SJSA1 (cell line): Measurements from ENCODE around the gene SPECC1. TPM values are rescaled to one million over a fixed set of nuclear protein-coding genes. Genes with fewer than 3 reads are reported as not detected.
"Not testable (repeated sequence)": the region's sequence is repeated elsewhere in the genome, so short reads cannot be mapped to it uniquely, and the experiment has no call there.

Experiments
- DNase-seq, 2 experiments: peaks; one replicate each; pipeline ENCODE4 v3.0.0-alpha.2; 2015 to 2020; ENCODE audit warnings: low spot score in 2 of 2, low read depth in 1 of 2
- H3K27ac ChIP-seq: fragments of 250-450 bp; sonication (Bioruptor Pico); 2 replicates; pipeline ENCODE4 v1.5.1; 2020; ENCODE audit warnings: mild to moderate bottlenecking, moderate library complexity
- H3K27me3 ChIP-seq: fragments of 250-450 bp; sonication (Bioruptor Pico); replicated peaks from 2 replicates; pipeline ENCODE4 v1.5.1; 2020; ENCODE audit warnings: mild to moderate bottlenecking, moderate library complexity
- H3K36me3 ChIP-seq: fragments of 250-450 bp; sonication (Bioruptor Pico); 2 replicates; pipeline ENCODE4 v1.5.1; 2020; ENCODE audit warnings: mild to moderate bottlenecking
- H3K4me1 ChIP-seq: fragments of 250-450 bp; sonication (Bioruptor Pico); replicated peaks from 2 replicates; pipeline ENCODE4 v1.6.1; 2021; ENCODE audit warnings: mild to moderate bottlenecking
- H3K4me3 ChIP-seq: fragments of 250-450 bp; sonication (Bioruptor Pico); 2 replicates; pipeline ENCODE4 v1.5.1; 2020; ENCODE audit warnings: mild to moderate bottlenecking
- H3K9me3 ChIP-seq: fragments of 250-450 bp; sonication (Bioruptor Pico); replicated peaks from 2 replicates; pipeline ENCODE4 v1.5.1; 2020; ENCODE audit warnings: mild to moderate bottlenecking
- total RNA-seq: library from RNA; depleted of rRNA; stranded (reverse); fragments of >200 nt; shearing (Covaris generic); gene quantifications from 2 replicates; pipeline ENCODE4 v1.2.3, GENCODE V29; 2014

SPECC1 gene
- total RNA-seq, 1 experiment from 2014 or later: 81.0 TPM

- H3K27ac ChIP-seq, H3K4me1 ChIP-seq, DNase-seq, H3K36me3 ChIP-seq, H3K4me3 ChIP-seq, H3K9me3 ChIP-seq, H3K27me3 ChIP-seq: not testable (repeated sequence)
Observed at GRCh38 chr17:20100806-20101205, 91.6 kb downstream of the SPECC1 start.

DNA sequence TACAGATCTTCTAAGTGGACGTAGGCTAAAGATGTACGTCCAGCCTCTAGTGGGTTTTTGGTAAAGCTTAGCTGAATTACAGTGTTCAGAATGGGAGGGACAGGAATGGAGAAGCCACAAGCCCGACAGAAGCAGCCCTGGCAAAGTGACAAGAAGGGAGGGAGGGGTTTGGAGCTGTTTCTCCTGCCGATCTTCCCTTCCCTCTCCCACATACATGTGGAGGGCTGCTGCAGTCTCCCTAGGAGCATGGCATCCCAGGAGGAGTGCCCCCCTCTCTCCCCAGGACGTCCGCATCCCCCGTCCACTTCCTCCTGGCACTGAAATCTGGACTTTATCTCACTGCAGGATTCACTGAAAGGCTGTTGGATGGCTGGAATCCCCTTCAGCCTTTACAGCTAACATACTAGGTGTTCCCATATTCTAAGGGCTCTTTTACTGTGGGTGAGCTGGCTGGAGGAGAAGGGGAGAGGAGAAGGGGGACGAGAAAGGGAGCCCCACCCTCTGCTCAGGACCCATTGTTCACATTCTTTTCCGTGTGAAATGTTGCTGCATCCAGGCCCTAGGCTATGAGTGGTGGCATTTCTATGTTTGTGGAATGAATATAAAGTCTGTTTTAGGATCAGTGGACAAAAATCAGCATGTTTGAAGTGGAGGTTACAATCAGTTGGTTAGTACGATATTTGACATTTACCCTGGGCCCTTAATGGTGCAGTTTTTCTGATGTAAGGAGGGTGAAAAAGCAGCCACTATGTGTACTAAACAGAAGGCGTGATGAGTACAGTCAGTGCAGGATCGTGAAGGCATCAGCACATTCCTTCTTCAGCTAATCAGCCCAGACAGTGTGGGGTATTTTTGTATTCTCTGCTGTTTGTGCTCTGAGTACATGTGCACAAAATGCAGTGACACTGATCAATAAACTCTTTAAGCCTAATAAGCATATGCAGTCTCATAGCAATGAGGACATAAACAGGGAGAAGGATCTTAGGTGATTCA lies 94.6 kb downstream of the SPECC1 start:
- no peaks in the 10 kb centered on the region; the same call in 1 of the 2 replicates for H3K4me1 ChIP-seq
- no peak overlapping the region for H3K4me3 ChIP-seq
- H3K27ac ChIP-seq: no peak overlapping the region
- DNase-seq: no peak
- H3K9me3 ChIP-seq: no peaks in the 10 kb centered on the region
- H3K36me3 ChIP-seq: no peaks in the 10 kb centered on the region
- H3K27me3 ChIP-seq: peaks cover 8% of the 10 kb centered on the region; the same call in 1 of the 2 replicates

DNA sequence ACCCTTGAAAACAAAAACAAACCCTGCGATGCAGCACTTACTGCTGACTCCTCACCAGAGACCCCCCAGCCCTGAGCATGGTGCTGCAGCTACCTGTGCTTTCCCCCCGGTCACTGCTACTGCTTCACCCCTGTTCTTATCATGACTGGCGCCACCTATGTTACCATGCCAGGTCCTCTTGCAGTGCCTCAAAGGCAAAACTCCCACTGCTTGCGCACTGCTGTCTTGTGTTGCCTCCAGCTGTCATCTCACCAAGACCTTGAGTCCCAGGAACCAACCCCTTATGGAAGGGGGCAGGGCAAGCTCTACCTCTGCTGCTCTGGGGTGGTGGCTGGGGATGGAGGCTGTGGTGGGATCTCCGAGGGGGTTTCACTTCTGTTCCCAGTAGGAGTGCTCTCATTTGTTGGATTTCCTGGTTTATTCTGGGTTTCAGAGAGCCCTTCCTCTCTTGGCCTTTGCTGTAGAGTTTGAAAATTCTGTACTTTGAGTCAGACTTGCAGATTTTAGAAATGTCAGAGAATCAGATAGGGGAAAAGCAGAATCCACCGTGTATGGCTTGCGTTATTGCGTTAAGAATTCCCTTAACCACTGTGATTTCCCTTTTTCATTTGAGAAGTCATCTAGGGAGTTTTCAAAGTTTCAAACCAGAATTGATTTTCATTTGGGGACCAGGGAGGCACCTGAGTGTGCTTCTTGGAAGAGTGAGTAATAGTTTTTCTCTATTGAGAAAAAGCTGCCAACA lies 96.6 kb downstream of the SPECC1 start:
- no peak for DNase-seq

DNA sequence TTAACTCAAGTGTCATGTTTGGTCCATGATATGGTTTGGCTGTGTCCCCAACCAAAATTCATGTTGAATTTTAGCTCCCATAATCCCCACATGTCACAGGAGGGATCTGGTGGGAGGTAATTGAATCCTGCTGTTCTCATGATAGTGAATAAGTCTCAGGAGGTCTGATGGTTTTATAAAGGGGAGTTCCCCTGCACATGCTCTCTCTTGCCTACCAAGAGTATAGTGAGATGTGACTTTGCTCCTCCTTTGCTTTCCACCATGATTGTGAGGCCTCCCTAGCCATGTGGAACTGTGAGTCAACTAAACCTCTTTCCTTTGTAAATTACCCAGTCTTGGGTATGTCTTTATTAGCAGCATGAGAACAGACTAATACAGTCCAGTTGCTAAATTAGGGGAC lies 97.3 kb downstream of the SPECC1 start:
- DNase-seq, H3K9me3 ChIP-seq: not testable (repeated sequence)

More for the DNA sequence above, 96.6 kb downstream of the SPECC1 start:
- Histone ChIP-seq H3K27me3 (peaks cover 8% of the 10 kb centered on the region; the same call in 1 of the 2 replicates), H3K27ac (no peak overlapping the region), H3K4me1 (no peaks in the 10 kb centered on the region; the same call in 1 of the 2 replicates), H3K36me3 (no peaks in the 10 kb centered on the region), H3K9me3 (no peaks in the 10 kb centered on the region), H3K4me3 (no peak overlapping the region)

DNA sequence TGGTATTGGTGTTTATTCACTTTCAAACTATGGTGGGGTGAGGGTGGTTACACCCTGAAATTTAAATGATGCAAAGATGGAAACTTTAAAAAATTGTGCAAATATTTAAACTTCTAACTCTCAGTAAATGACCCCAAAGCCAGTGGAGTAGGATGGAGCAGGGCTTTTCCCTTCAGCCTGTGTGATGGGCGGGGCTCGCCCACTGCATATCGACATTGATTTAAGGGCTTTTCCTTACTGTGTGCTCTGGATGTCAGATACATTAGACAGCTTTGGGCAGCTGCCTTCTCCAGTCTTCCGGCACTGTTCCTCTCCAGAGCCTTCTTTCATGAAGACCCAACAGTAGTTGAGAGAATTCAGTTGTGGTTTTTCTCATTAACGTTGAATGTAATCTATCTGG lies 99.9 kb downstream of the SPECC1 start:
- H3K9me3 ChIP-seq: no peaks in the 10 kb centered on the region
- DNase-seq: no peak
- no peaks in the 10 kb centered on the region for H3K36me3 ChIP-seq
- no peak overlapping the region for H3K4me3 ChIP-seq
- no peaks in the 10 kb centered on the region; the same call in 1 of the 2 replicates for H3K4me1 ChIP-seq
- H3K27me3 ChIP-seq: 0 out of 2 replicates have a peak, but pooled peaks cover 2% of the 10 kb centered on the region
- H3K27ac ChIP-seq: no peak overlapping the region

More for the DNA sequence above, 97.3 kb downstream of the SPECC1 start:
- H3K27me3 ChIP-seq: peaks cover 10% of the 10 kb centered on the region; the same call in 1 of the 2 replicates
- H3K36me3 ChIP-seq, H3K4me1 ChIP-seq, H3K27ac ChIP-seq, H3K4me3 ChIP-seq: not testable (repeated sequence)

DNA sequence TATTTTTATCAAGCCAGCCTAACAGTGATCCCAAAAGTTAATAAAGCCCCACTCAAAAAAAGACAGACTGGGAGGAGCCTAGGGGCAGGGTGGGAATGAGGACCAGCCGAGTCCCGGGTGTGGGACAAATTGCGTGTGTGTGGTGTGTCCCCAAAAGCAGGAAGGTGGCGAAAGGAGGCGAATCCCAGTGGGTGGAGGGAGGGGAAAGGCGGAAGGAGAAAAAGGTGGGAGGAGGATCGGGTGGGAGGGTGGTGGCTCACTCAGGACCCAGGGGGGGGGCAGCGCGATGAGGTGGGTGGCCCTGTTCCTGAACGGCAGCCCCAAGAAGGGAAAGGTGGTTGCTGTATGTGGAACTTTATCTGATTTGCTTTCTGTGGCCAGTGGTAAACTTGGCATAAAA lies 102.4 kb downstream of the SPECC1 start:
- Histone ChIP-seq H3K4me3 (no peak overlapping the region), H3K9me3 (no peaks in the 10 kb centered on the region), H3K27ac (no peak overlapping the region), H3K27me3 (peaks cover 2% of the 10 kb centered on the region; the same call in 1 of the 2 replicates), H3K4me1 (no peaks in the 10 kb centered on the region), H3K36me3 (no peaks in the 10 kb centered on the region)
- DNase-seq: no peak

- no peaks in the 10 kb centered on the region for H3K4me1 ChIP-seq
- no peaks in the 10 kb centered on the region for H3K9me3 ChIP-seq
- H3K36me3 ChIP-seq: no peaks in the 10 kb centered on the region
- DNase-seq: no peak
- H3K27ac ChIP-seq: no peak overlapping the region
- H3K27me3 ChIP-seq: peaks cover 2% of the 10 kb centered on the region; the same call in 1 of the 2 replicates
- no peak overlapping the region for H3K4me3 ChIP-seq
Observed at GRCh38 chr17:20114466-20114865, 105.3 kb downstream of the SPECC1 start.

DNA sequence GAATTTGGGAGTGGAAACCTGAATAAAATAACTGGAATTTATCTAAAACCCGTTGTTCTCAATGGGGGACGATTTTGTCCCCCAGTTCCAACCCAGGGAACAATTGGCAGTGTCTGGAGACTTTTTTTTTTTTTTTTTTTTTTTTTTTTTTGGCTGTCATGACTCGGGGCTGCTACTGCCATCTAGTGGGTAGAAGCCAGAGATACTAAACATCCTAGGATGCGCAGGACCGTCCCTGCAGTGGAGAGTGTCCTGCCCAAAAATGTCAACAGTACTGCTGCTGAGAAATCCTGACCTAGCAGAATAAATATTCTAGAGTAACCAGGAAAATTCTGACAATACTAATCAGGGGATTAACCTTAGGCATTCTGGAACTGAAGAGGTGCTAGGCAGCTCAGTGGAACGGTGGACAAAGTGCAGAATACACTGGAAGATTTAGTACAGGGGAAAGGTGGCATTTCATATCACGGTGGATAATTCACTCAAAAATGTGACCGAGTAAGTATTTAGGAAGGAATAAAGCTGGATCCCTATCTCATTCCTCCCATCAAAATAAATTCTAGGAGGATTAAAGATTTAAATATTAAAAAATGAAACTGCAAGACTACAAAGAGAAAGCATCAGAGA lies 107.6 kb downstream of the SPECC1 start:
- Histone ChIP-seq H3K36me3 (no peaks in the 10 kb centered on the region), H3K4me3 (no peak overlapping the region), H3K27me3 (no peaks in the 10 kb centered on the region; the same call in 1 of the 2 replicates), H3K9me3 (no peaks in the 10 kb centered on the region), H3K4me1 (peaks cover 2% of the 10 kb centered on the region), H3K27ac (no peak overlapping the region)
- peak in 1 of 2 experiments; percentile 51 for DNase-seq

DNA sequence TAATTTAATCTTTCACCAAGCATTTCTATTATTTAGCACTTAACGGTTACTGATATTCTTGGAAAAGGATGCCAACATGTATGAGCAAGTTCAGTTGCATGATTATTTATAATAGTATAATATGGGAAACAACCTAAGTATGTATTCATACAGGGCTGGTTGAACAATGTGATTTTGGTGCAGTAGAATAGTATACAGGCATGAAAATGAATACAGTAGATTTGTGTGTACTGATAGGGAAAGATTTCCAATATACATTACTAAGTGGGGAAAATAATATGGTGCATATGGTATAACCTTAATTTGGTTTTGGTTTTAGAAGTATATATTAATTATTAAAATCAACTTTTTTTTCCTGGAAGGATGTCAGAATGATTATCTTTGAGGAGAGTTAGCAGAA lies 109.1 kb downstream of the SPECC1 start:
- H3K4me1 ChIP-seq: peaks cover 4% of the 10 kb centered on the region
- H3K4me3 ChIP-seq: no peak overlapping the region
- no peaks in the 10 kb centered on the region; the same call in 1 of the 2 replicates for H3K27me3 ChIP-seq
- H3K9me3 ChIP-seq: no peaks in the 10 kb centered on the region
- DNase-seq: no peak
- no peaks in the 10 kb centered on the region for H3K36me3 ChIP-seq
- H3K27ac ChIP-seq: no peak overlapping the region

GRCh38 chr17:20120836-20121235 lies 111.7 kb downstream of the SPECC1 start:
- no peak for DNase-seq
- no peak overlapping the region for H3K27ac ChIP-seq
- H3K4me3 ChIP-seq: no peak overlapping the region
- H3K36me3 ChIP-seq: no peaks in the 10 kb centered on the region
- peaks cover 4% of the 10 kb centered on the region for H3K4me1 ChIP-seq
- no peaks in the 10 kb centered on the region; the same call in 1 of the 2 replicates for H3K27me3 ChIP-seq
- H3K9me3 ChIP-seq: no peaks in the 10 kb centered on the region

DNA sequence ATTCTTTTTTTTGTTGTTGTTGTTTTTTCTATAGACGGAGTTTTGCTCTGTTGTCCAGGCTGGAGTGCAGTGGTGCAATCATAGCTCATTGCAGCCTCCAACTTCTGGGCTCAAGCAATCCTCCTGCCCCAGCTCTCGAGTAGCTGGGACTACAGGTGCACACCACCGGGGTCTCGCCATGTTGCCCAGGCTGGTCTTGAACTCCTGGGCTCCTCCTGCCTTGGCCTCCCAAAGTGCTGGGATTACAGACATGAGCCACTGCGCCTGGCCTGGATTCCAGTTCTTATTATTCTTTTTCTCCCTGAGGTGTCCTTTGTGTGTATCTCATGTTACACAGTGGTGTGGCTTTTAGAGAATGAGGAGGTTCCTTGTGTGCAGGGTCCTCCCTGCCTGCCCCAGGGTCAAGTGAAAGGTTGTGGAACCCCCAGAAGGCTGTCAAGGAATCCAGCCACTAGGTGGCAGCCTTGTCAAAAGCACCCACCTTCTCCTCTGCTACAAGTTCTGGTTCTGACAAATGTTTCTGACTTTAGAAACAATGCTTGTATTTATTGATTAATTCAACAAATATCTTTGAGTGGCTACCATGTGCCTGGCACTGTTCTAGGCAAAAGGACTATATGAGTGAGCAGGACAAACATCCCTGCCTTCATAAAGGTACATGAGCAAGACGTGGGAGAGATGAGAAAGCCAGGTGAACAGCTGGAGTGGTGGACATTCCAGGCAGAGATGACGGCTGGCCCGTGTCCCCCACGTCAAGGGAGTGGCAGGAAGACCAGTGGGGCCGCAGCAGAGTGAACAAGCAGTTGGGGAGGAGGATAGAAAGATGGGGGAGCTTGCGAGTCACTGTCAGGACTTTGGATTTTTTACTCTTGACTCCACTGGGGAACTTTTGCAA lies 112.4 kb downstream of the SPECC1 start:
- Histone ChIP-seq H3K4me3 (no peak overlapping the region), H3K4me1 (peaks cover 4% of the 10 kb centered on the region), H3K9me3 (no peaks in the 10 kb centered on the region), H3K27me3 (no peaks in the 10 kb centered on the region), H3K36me3 (no peaks in the 10 kb centered on the region), H3K27ac (no peak overlapping the region)
- DNase-seq: peak; percentile 54 to 58

DNA sequence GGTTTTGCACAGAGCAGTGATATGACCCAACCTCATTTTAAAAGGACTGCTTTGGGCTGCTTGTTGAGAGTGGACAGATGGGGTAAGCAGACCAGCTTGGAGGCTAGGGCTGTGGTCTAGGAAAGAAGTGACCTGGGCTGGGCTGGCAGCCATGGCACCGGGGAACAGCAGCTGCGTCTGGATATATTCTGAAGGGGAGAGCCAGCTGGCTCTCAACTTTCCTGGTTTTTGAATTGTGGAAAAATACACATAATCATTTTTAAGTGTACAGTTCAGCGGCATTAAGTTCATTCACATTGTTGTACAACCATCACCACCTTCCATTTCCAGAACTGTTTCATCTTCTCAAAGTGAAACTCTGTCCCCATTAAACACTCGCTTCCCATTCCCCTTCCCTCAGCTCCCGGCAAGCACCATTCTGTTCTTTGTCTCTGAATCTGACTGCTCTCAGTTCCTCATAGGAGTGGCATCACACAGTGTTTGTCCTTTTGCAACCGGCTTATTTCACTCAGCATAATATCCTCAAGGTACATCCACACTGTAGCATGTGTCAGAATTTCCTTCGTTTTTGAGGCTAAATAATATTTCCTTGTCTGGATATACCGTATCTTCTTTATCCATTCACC lies 113.2 kb downstream of the SPECC1 start:
- Histone ChIP-seq H3K27me3 (no peaks in the 10 kb centered on the region), H3K27ac (no peak overlapping the region), H3K36me3 (no peaks in the 10 kb centered on the region), H3K4me1 (peaks cover 4% of the 10 kb centered on the region), H3K4me3 (no peak overlapping the region), H3K9me3 (no peaks in the 10 kb centered on the region)
- no peak for DNase-seq
